DLD1 (cell line): ENCODE data around the gene SLC16A9.

ENCODE experiments used
- in situ Hi-C: cut with HindIII; loops from 2 replicates; pipeline ENCODE4 v1.10.0; 2017; ENCODE audit warnings: low sequenced_read_pairs

SLC16A9 gene

GRCh38 chr10:59631882-59632807 is 77.5 kb downstream of the SLC16A9 start:
- in situ Hi-C loops: no loop called here

- in situ Hi-C loops: no loop called here
Measured at GRCh38 chr10:59631237-59631636, 78.4 kb downstream of the SLC16A9 start.

GRCh38 chr10:59628965-59629364 is 80.7 kb downstream of the SLC16A9 start:
- in situ Hi-C loops: no loop called here

- in situ Hi-C loops: no loop called here
Measured at GRCh38 chr10:59628456-59628855, 81.2 kb downstream of the SLC16A9 start.

GRCh38 chr10:59627366-59628018 is 82.2 kb downstream of the SLC16A9 start:
- in situ Hi-C loops: no loop called here

GRCh38 chr10:59626523-59626869 is 83.2 kb downstream of the SLC16A9 start:
- in situ Hi-C loops: no loop called here

- in situ Hi-C loops: no loop called here
Measured at GRCh38 chr10:59625721-59626522, 83.7 kb downstream of the SLC16A9 start.

GRCh38 chr10:59624951-59625350 is 84.7 kb downstream of the SLC16A9 start:
- in situ Hi-C loops: loop anchor here (25.0 kb wide), 2 partner anchors 412 to 838 kb away; no protein-coding TSS in a partner anchor

GRCh38 chr10:59624136-59624535 is 85.5 kb downstream of the SLC16A9 start:
- in situ Hi-C loops: loop anchor here (25.0 kb wide), 2 partner anchors 413 to 837 kb away; no protein-coding TSS in a partner anchor

- in situ Hi-C loops: loop anchor here (25.0 kb wide), 2 partner anchors 414 to 836 kb away; no protein-coding TSS in a partner anchor
Measured at GRCh38 chr10:59623133-59624121, 86.2 kb downstream of the SLC16A9 start.

GRCh38 chr10:59622320-59623132 is 87.1 kb downstream of the SLC16A9 start:
- in situ Hi-C loops: loop anchor here (25.0 kb wide), 2 partner anchors 415 to 835 kb away; no protein-coding TSS in a partner anchor

GRCh38 chr10:59621771-59622170 is 87.9 kb downstream of the SLC16A9 start:
- in situ Hi-C loops: loop anchor here (25.0 kb wide), 2 partner anchors 416 to 834 kb away; no protein-coding TSS in a partner anchor

GRCh38 chr10:59618666-59619065 is 91.0 kb downstream of the SLC16A9 start:
- in situ Hi-C loops: loop anchor here (10.0 to 25.0 kb wide), 3 partner anchors 384 to 831 kb away; no protein-coding TSS in a partner anchor

- in situ Hi-C loops: loop anchor here (10.0 to 25.0 kb wide), 3 partner anchors 383 to 831 kb away; no protein-coding TSS in a partner anchor
Measured at GRCh38 chr10:59617996-59618395, 91.7 kb downstream of the SLC16A9 start.

GRCh38 chr10:59611048-59611447 is 98.6 kb downstream of the SLC16A9 start:
- in situ Hi-C loops: loop anchor here (10.0 to 25.0 kb wide), 3 partner anchors 376 to 824 kb away; no protein-coding TSS in a partner anchor

- in situ Hi-C loops: loop anchor here (25.0 kb wide), 2 partner anchors 429 to 821 kb away; no protein-coding TSS in a partner anchor
Measured at GRCh38 chr10:59607970-59608369, 101.7 kb downstream of the SLC16A9 start.

GRCh38 chr10:59606551-59606961 is 103.1 kb downstream of the SLC16A9 start:
- in situ Hi-C loops: loop anchor here (25.0 kb wide), 2 partner anchors 431 to 819 kb away; no protein-coding TSS in a partner anchor

- in situ Hi-C loops: loop anchor here (25.0 kb wide), 2 partner anchors 435 to 815 kb away; no protein-coding TSS in a partner anchor
Measured at GRCh38 chr10:59601985-59602384, 107.7 kb downstream of the SLC16A9 start.
